GM10248 (cell line): ENCODE data around the gene PITX1.

Experiments used
- CTCF ChIA-PET: fragments of 300-600 bp; sonication (Branson Sonifier 250); formaldehyde crosslinking; extraction: SDS; loops from one replicate; lab custom pipeline; 2021; ENCODE audit warnings: antibody characterized with exemption; lab: Yijun Ruan, JAX
- POLR2A ChIA-PET: fragments of 350-650 bp; sonication (Branson Sonifier 250); formaldehyde crosslinking; extraction: SDS; loops from one replicate; lab custom pipeline; 2020; ENCODE audit warnings: antibody characterized with exemption; lab: Yijun Ruan, JAX
- DNase-seq: peaks from one replicate; pipeline ENCODE4 v3.0.0; 2012; ENCODE audit errors: extremely low spot score
- TF ChIP-seq, protein P1 (sequence below): IDR thresholded peaks from 2 replicates; pipeline ENCODE4 v1.5.1; 2012; ENCODE audit warnings: mild to moderate bottlenecking, low read depth; ENCODE audit errors: extremely low read depth, missing control alignments, control extremely low read depth

Gene PITX1

DNA sequence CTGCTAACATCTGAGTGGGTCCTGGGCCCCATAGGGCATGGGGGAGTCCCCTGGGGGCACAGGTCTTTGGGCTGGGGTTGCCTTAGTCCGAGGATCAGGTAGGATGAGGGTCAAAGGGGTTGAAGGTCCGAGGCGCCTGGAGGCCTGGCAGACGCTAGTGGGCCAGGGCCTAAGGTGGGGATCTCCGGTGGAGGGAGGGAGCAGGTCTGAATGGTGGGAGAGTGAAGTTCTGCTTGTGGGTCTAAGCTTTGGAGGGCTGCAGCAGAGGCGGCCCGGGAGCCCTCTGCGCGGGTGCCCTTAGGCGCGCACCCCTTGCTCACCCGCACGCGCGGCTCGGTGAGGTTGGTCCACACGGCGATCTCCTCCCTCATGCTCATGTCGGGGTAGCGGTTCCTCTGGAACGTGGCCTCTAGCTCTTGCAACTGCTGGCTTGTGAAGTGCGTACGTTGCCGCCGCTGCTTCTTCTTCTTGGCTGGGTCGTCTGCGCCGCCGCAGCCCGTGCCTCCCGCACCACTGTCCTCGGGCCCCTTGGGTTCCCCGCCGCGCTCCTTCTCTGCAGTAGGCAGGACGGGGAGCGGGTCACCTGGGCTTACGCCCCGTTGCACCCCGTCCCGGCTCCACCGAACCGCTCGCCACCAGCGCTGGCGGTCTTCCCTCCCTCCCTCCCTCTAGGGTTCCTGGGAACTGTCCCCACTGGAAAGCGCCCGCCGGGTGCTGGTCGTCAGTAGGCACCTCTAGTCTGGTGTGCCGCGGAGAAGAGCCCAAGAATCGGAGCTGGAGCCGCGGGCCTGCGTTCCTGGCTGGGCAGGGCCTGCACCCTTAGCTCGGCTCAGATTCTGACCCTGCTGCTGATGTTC lies 2.8 kb downstream of the PITX1 start:
- no peak for DNase-seq
- ChIA-PET POLR2A (no interaction called here), CTCF (no interaction called here)
- TF ChIP-seq, protein P1, sequence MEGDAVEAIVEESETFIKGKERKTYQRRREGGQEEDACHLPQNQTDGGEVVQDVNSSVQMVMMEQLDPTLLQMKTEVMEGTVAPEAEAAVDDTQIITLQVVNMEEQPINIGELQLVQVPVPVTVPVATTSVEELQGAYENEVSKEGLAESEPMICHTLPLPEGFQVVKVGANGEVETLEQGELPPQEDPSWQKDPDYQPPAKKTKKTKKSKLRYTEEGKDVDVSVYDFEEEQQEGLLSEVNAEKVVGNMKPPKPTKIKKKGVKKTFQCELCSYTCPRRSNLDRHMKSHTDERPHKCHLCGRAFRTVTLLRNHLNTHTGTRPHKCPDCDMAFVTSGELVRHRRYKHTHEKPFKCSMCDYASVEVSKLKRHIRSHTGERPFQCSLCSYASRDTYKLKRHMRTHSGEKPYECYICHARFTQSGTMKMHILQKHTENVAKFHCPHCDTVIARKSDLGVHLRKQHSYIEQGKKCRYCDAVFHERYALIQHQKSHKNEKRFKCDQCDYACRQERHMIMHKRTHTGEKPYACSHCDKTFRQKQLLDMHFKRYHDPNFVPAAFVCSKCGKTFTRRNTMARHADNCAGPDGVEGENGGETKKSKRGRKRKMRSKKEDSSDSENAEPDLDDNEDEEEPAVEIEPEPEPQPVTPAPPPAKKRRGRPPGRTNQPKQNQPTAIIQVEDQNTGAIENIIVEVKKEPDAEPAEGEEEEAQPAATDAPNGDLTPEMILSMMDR = no peak

GRCh38 chr5:135030123-135030955 lies 3.7 kb downstream of the PITX1 start:
- TF ChIP-seq, protein P1 = no peak
- CTCF ChIA-PET = no interaction called here
- POLR2A ChIA-PET = no interaction called here
- DNase-seq = no peak

- no peak for DNase-seq
- POLR2A ChIA-PET = no interaction called here
- TF ChIP-seq, protein P1 = no peak
- CTCF ChIA-PET = no interaction called here
Observed at GRCh38 chr5:135029477-135030122, 4.4 kb downstream of the PITX1 start.

DNA sequence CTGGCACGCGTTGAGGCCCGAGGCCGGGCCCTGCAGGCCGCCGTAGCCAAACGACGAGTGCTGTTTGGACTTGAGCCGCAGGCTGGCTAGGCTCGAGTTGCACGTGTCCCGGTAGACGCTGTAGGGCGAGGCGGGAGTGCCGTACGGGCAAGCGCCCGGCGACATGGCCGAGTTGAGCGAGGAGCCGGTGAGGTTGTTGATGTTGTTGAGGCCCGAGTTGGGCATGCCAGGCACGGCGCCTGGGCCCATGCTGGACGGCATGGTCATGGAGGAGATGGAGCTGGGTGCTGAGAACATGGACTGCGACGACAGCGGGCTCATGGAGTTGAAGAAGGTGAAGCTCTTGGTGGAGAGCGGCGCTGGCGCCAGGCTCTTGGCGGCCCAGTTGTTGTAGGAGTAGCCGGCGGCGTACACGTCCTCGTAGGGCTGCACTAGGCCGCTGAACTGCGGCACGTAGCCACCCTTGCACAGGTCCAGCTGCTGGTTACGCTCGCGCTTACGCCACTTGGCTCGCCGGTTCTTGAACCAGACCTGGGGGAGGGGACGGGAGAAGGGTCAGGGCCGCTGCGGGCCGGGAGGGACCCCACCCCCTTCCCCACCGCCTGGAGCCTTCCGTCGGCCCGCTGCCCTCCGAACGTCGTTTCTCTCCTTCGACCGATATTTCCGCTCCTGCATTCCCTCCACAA lies 5.1 kb downstream of the PITX1 start:
- CTCF ChIA-PET = no interaction called here
- DNase-seq = no peak
- POLR2A ChIA-PET = no interaction called here
- TF ChIP-seq, protein P1 = no peak

DNA sequence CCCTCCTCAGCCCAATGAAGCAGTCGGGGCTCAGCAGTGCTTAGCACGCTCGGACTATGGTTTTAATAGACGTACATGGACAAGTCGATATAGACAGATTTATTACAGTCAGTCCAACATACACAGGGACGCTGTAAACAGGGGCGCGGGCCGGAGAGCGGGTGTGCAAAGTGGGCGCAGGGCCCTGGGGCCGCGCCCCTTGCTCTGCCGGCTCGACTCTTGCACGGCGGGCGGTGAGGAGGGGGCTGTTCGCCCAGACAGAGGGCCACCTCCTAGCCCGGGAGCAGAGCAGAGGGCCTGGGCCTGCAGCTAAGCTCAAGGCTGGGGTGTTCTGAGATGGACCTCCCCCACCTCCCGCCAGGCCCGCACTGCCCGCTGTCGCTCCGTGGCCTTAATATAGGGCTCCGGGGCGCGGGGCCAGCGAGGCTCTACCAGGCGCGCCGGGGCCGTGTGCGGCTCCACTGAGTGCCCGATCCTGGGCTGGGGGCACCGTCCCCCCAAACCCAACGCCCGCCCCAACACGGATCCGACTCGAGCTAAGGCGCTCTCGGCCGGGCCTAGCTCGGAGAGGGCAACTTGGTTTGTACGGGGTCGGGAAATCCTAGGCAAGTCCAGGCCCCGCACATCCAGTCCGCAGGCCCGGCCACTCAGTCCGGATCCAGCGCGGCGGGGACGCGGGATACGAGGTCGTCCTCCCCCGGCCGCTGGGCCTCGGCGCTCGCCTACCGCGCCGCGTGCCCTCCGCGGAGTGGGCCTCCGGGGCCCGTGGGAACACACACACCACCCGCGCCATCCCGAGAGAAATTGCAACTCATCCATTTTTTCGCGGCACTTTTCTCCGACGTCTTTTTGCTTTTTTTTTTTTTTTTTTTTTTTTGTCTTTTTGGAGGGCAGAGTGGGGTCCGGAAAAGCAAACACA lies 6.1 kb downstream of the PITX1 start:
- CTCF ChIA-PET = no interaction called here
- no peak for DNase-seq

More for the DNA sequence above, 6.1 kb downstream of the PITX1 start:
- POLR2A ChIA-PET = no interaction called here
- TF ChIP-seq, protein P1 = no peak
